WTC11 (cell line): ENCODE measurements around the gene FAM20B. TPM values are rescaled to one million over a fixed set of nuclear protein-coding genes. Genes with fewer than 3 reads are reported as not detected.

Experiments
- ATAC-seq: fragments of 200-7000 bp; cut with Tn5 transposase; 2 replicates; pipeline ENCODE4 v1.10.0; 2021; ENCODE audit warnings: mild to moderate bottlenecking, moderate library complexity
- CTCF ChIA-PET: fragments of 300-600 bp; sonication (Branson Sonifier 250); formaldehyde crosslinking; loops from one replicate; lab custom pipeline; 2021; ENCODE audit warnings: antibody characterized with exemption; lab: Charles Lee
- POLR2A ChIA-PET: fragments of 350-600 bp; sonication (Branson Sonifier 250); formaldehyde crosslinking; loops from one replicate; lab custom pipeline; 2021; ENCODE audit warnings: antibody characterized with exemption; lab: Charles Lee
- DNase-seq: peaks from one replicate; pipeline ENCODE4 v3.0.0; 2021; ENCODE audit warnings: low spot score
- H3K27ac Mint-ChIP-seq: 2 replicates; pipeline ENCODE4 v1.8.0; 2021; ENCODE audit warnings: mixed read lengths
- H3K27me3 Mint-ChIP-seq: 2 replicates; pipeline ENCODE4 v1.8.0; 2021; ENCODE audit warnings: low read depth, mild to moderate bottlenecking, moderate library complexity, mixed read lengths
- H3K36me3 Mint-ChIP-seq: 2 replicates; pipeline ENCODE4 v1.8.0; 2021; ENCODE audit warnings: mixed read lengths
- H3K4me1 Mint-ChIP-seq: 2 replicates; pipeline ENCODE4 v1.8.0; 2022; ENCODE audit warnings: mixed read lengths
- H3K4me3 Mint-ChIP-seq: 2 replicates; pipeline ENCODE4 v1.8.0; 2021; ENCODE audit warnings: mild to moderate bottlenecking, moderate library complexity, mixed read lengths
- H3K9me3 Mint-ChIP-seq: 2 replicates; pipeline ENCODE4 v1.8.0; 2021; ENCODE audit warnings: mixed read lengths
- CDX4 ChIP-seq: fragments of 250-450 bp; sonication (Bioruptor Pico); IDR thresholded peaks from 2 replicates; pipeline ENCODE4 v1.9.0; 2021; ENCODE audit warnings: moderate library complexity, mild to moderate bottlenecking, inconsistent platforms, borderline replicate concordance
- FOXJ3 ChIP-seq: sonication (generic); formaldehyde crosslinking; IDR thresholded peaks from 2 replicates; pipeline ENCODE4 v1.9.0; 2021; ENCODE audit warnings: missing genetic modification reagents, mild to moderate bottlenecking, borderline replicate concordance
- GABPB1 ChIP-seq: sonication (generic); formaldehyde crosslinking; IDR thresholded peaks from 2 replicates; pipeline ENCODE4 v1.8.1; 2023; ENCODE audit warnings: mild to moderate bottlenecking, missing genetic modification reagents
- KAT7 ChIP-seq: sonication (generic); formaldehyde crosslinking; IDR thresholded peaks from 2 replicates; pipeline ENCODE4 v1.8.1; 2023; ENCODE audit warnings: missing genetic modification reagents, mild to moderate bottlenecking, borderline replicate concordance
- MXD4 ChIP-seq: fragments of 250-450 bp; sonication (Bioruptor Pico); IDR thresholded peaks from 2 replicates; pipeline ENCODE4 v1.8.0; 2021; ENCODE audit warnings: mild to moderate bottlenecking, moderate library complexity, borderline replicate concordance
- NFATC4 ChIP-seq: fragments of 250-450 bp; sonication (Bioruptor Pico); IDR thresholded peaks from 2 replicates; pipeline ENCODE4 v1.9.0; 2021; ENCODE audit warnings: mild to moderate bottlenecking
- NR3C1 ChIP-seq: sonication (generic); formaldehyde crosslinking; conservative IDR thresholded peaks from 2 replicates; pipeline ENCODE4 v1.8.1; 2023; ENCODE audit warnings: low read depth, mild to moderate bottlenecking, missing genetic modification reagents
- PRDM15 ChIP-seq: sonication (generic); formaldehyde crosslinking; IDR thresholded peaks from 2 replicates; pipeline ENCODE4 v1.8.0; 2022; ENCODE audit warnings: missing genetic modification reagents
- SOX15 ChIP-seq: fragments of 250-450 bp; sonication (Bioruptor Pico); IDR thresholded peaks from 2 replicates; pipeline ENCODE4 v1.9.0; 2021; ENCODE audit warnings: mild to moderate bottlenecking
- SP1 ChIP-seq: sonication (generic); formaldehyde crosslinking; conservative IDR thresholded peaks from 2 replicates; pipeline ENCODE4 v1.8.1; 2022; ENCODE audit warnings: missing genetic modification reagents
- TP53 ChIP-seq: sonication (generic); formaldehyde crosslinking; IDR thresholded peaks from 2 replicates; pipeline ENCODE4 v1.8.1; 2023; ENCODE audit warnings: mild to moderate bottlenecking, missing genetic modification reagents
- ZBTB43 ChIP-seq: sonication (generic); formaldehyde crosslinking; IDR thresholded peaks from 2 replicates; pipeline ENCODE4 v1.8.1; 2023; ENCODE audit warnings: mild to moderate bottlenecking, missing genetic modification reagents
- ZNF138 ChIP-seq: sonication (generic); formaldehyde crosslinking; conservative IDR thresholded peaks from 2 replicates; pipeline ENCODE4 v1.8.1; 2022; ENCODE audit warnings: mild to moderate bottlenecking, moderate library complexity, missing genetic modification reagents
- ZNF396 ChIP-seq: fragments of 250-450 bp; sonication (Bioruptor Pico); IDR thresholded peaks from 2 replicates; pipeline ENCODE4 v1.8.0; 2021; ENCODE audit warnings: mild to moderate bottlenecking, moderate library complexity, borderline replicate concordance
- ZNF423 ChIP-seq: fragments of 250-450 bp; sonication (Bioruptor Pico); IDR thresholded peaks from 2 replicates; pipeline ENCODE4 v2.1.2; 2022; ENCODE audit warnings: mild to moderate bottlenecking, moderate library complexity
- ZSCAN18 ChIP-seq: fragments of 250-450 bp; sonication (Bioruptor Pico); IDR thresholded peaks from 2 replicates; pipeline ENCODE4 v2.1.2; 2022; ENCODE audit warnings: mild to moderate bottlenecking, moderate library complexity
- total RNA-seq: library from RNA; stranded (reverse); gene quantifications from 3 replicates; pipeline ENCODE4 v1.2.3, GENCODE V29; 2021
- TF ChIP-seq, protein P1 (sequence below): sonication (generic); formaldehyde crosslinking; IDR thresholded peaks from 2 replicates; pipeline ENCODE4 v1.8.1; 2023; ENCODE audit warnings: mild to moderate bottlenecking, missing genetic modification reagents, borderline replicate concordance
- TF ChIP-seq, protein P2 (sequence below): sonication (generic); formaldehyde crosslinking; IDR thresholded peaks from 2 replicates; pipeline ENCODE4 v1.8.1; 2022; ENCODE audit warnings: missing genetic modification reagents, borderline replicate concordance
- TF ChIP-seq, protein P3 (sequence below): sonication (generic); formaldehyde crosslinking; IDR thresholded peaks from 2 replicates; pipeline ENCODE4 v1.8.0; 2022; ENCODE audit warnings: mild to moderate bottlenecking, missing genetic modification reagents

The FAM20B gene
- total RNA-seq, 1 experiment from 2014 or later = 36.1 TPM

DNA sequence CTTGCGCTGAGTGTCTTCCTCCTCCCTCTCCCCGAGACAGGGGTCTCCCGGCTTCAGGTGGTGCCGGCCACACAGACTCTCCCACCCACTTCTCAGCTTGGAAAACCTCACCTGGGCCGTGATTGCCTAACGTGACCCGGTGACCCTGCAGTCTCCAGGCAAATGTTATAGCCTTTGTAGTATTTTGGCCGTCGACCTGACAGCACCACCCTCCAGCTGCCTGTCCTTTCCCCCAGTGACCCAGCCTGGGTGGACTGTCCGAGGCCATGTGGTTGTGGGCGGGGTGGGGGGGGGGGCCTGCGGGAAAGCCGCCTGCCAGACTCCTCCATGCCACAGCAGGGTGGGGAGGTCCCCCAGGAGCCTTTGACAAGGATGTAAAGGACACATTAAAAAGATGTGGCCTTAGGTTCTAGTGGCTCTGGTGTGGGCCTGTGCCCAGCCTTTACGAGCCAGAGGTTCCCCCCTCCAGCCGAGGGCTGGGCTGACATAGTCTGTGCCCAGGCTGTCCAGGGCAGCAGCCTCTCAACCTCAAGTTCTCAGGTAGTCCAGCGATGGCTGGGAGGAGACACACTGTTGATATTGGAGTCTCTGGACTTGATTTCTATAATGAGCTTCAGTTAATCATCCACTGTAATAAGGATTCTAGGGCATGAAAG is 64.3 kb downstream of the FAM20B start:
- Mint-ChIP-seq H3K36me3 (peaks cover 44% of the 10 kb centered on the region), H3K4me1 (peaks cover 30% of the 10 kb centered on the region), H3K4me3 (no peak overlapping the region), H3K27ac (peak overlapping the region; percentile 53; the same call in 1 of the 2 replicates), H3K9me3 (no peaks in the 10 kb centered on the region), H3K27me3 (no peaks in the 10 kb centered on the region)
- TF ChIP-seq ZBTB43 (no peak), SOX15 (CRISPR knock-in tag) (no peak), FOXJ3 (CRISPR knock-in tag) (no peak), TP53 (CRISPR knock-in tag) (no peak), ZNF396 (no peak)
- DNase-seq (no peak), ATAC-seq (no peak)
- POLR2A ChIA-PET = no interaction called here
- CTCF ChIA-PET = interaction anchor here (0.8 to 1.2 kb wide), 3 partner anchors 15 to 32 kb away, joined by 3 to 6 read pairs (median 5); no protein-coding TSS in a partner anchor

DNA sequence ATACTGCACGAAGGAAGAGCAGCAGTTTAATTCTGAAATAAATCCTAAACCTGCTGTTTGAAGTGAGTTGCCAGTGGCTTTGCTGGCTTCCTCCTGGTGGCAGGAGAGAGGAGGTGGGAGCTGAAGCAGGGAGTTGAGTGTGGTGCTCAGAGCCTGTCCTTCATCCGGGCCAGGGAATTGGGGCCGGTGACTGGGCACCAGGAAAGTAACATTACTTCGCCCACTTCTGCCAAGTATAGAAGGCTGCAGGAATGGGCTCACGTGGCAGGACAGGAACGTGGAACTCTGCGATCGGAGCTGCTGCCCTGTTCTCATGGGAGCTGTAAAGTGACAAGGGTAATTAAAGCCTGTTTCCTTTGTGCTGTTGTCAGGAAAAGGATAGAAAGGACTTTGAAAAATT is 64.8 kb downstream of the FAM20B start:
- no peaks in the 10 kb centered on the region for H3K9me3 Mint-ChIP-seq
- peaks cover 30% of the 10 kb centered on the region for H3K4me1 Mint-ChIP-seq
- H3K27me3 Mint-ChIP-seq = no peaks in the 10 kb centered on the region
- peaks cover 46% of the 10 kb centered on the region for H3K36me3 Mint-ChIP-seq
- ChIA-PET CTCF (interaction anchor here (0.8 kb wide), 1 partner anchor 15 kb away, joined by 5 read pairs; no protein-coding TSS in a partner anchor), POLR2A (no interaction called here)
- H3K4me3 Mint-ChIP-seq = no peak overlapping the region
- no peak for ATAC-seq
- no peak for DNase-seq
- peak overlapping the region; percentile 53; the same call in 1 of the 2 replicates for H3K27ac Mint-ChIP-seq
- TF ChIP-seq NR3C1 (CRISPR knock-in tag) (no peak), ZNF138 (no peak), GABPB1 (no peak), CDX4 (CRISPR knock-in tag) (no peak), ZNF423 (CRISPR knock-in tag) (no peak), SP1 (CRISPR knock-in tag) (no peak), ZSCAN18 (CRISPR knock-in tag) (no peak), FOXJ3 (CRISPR knock-in tag) (no peak), NFATC4 (CRISPR knock-in tag) (no peak), KAT7 (CRISPR knock-in tag) (no peak), MXD4 (CRISPR knock-in tag) (no peak), PRDM15 (CRISPR knock-in tag) (no peak)
- TF ChIP-seq, protein P1, sequence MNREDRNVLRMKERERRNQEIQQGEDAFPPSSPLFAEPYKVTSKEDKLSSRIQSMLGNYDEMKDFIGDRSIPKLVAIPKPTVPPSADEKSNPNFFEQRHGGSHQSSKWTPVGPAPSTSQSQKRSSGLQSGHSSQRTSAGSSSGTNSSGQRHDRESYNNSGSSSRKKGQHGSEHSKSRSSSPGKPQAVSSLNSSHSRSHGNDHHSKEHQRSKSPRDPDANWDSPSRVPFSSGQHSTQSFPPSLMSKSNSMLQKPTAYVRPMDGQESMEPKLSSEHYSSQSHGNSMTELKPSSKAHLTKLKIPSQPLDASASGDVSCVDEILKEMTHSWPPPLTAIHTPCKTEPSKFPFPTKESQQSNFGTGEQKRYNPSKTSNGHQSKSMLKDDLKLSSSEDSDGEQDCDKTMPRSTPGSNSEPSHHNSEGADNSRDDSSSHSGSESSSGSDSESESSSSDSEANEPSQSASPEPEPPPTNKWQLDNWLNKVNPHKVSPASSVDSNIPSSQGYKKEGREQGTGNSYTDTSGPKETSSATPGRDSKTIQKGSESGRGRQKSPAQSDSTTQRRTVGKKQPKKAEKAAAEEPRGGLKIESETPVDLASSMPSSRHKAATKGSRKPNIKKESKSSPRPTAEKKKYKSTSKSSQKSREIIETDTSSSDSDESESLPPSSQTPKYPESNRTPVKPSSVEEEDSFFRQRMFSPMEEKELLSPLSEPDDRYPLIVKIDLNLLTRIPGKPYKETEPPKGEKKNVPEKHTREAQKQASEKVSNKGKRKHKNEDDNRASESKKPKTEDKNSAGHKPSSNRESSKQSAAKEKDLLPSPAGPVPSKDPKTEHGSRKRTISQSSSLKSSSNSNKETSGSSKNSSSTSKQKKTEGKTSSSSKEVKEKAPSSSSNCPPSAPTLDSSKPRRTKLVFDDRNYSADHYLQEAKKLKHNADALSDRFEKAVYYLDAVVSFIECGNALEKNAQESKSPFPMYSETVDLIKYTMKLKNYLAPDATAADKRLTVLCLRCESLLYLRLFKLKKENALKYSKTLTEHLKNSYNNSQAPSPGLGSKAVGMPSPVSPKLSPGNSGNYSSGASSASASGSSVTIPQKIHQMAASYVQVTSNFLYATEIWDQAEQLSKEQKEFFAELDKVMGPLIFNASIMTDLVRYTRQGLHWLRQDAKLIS (CRISPR knock-in tag) = no peak
- TF ChIP-seq, protein P2, sequence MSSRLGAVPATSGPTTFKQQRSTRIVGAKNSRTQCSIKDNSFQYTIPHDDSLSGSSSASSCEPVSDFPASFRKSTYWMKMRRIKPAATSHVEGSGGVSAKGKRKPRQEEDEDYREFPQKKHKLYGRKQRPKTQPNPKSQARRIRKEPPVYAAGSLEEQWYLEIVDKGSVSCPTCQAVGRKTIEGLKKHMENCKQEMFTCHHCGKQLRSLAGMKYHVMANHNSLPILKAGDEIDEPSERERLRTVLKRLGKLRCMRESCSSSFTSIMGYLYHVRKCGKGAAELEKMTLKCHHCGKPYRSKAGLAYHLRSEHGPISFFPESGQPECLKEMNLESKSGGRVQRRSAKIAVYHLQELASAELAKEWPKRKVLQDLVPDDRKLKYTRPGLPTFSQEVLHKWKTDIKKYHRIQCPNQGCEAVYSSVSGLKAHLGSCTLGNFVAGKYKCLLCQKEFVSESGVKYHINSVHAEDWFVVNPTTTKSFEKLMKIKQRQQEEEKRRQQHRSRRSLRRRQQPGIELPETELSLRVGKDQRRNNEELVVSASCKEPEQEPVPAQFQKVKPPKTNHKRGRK (CRISPR knock-in tag) = no peak
- TF ChIP-seq, protein P3, sequence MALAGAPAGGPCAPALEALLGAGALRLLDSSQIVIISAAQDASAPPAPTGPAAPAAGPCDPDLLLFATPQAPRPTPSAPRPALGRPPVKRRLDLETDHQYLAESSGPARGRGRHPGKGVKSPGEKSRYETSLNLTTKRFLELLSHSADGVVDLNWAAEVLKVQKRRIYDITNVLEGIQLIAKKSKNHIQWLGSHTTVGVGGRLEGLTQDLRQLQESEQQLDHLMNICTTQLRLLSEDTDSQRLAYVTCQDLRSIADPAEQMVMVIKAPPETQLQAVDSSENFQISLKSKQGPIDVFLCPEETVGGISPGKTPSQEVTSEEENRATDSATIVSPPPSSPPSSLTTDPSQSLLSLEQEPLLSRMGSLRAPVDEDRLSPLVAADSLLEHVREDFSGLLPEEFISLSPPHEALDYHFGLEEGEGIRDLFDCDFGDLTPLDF = no peak
